ENCODE measurements around the gene SPRY4.
A peak's percentile ranks its signal among the peaks of the same experiment; 100 is the strongest.
"Not testable (repeated sequence)": the region's sequence is repeated elsewhere in the genome, so short reads cannot be mapped to it uniquely, and the experiment has no call there.

The SPRY4 gene

GRCh38 chr5:142333749-142334148 lies 8.9 kb upstream of the SPRY4 start:
- DNase-seq (ENCODE audit: low spot score): not testable (repeated sequence)

GRCh38 chr5:142330444-142330843 lies 5.6 kb upstream of the SPRY4 start:
- DNase-seq (ENCODE audit: low spot score): no peak

GRCh38 chr5:142330026-142330425 lies 5.2 kb upstream of the SPRY4 start:
- no peak for DNase-seq (ENCODE audit: low spot score)

GRCh38 chr5:142327111-142327842 lies 2.5 kb upstream of the SPRY4 start:
- DNase-seq (ENCODE audit: low spot score): no peak

GRCh38 chr5:142326480-142326938 lies 1.7 kb upstream of the SPRY4 start:
- DNase-seq (ENCODE audit: low spot score): no peak

GRCh38 chr5:142325725-142326479 lies 1.1 kb upstream of the SPRY4 start:
- DNase-seq (ENCODE audit: low spot score): peak; percentile 59

- no peak for DNase-seq (ENCODE audit: low spot score)
Observed at GRCh38 chr5:142324136-142324870, 518 bp downstream of the SPRY4 start.

- DNase-seq (ENCODE audit: low spot score): no peak
Observed at GRCh38 chr5:142323480-142324135, 1.2 kb downstream of the SPRY4 start.

GRCh38 chr5:142322747-142323479 lies 1.9 kb downstream of the SPRY4 start:
- no peak for DNase-seq (ENCODE audit: low spot score)

GRCh38 chr5:142322403-142322746 lies 2.4 kb downstream of the SPRY4 start:
- no peak for DNase-seq (ENCODE audit: low spot score)

GRCh38 chr5:142320851-142321560 lies 3.8 kb downstream of the SPRY4 start:
- DNase-seq (ENCODE audit: low spot score): no peak

- no peak for DNase-seq (ENCODE audit: low spot score)
Observed at GRCh38 chr5:142320430-142320738, 4.4 kb downstream of the SPRY4 start.

GRCh38 chr5:142319560-142320429 lies 5.0 kb downstream of the SPRY4 start:
- DNase-seq (ENCODE audit: low spot score): no peak

GRCh38 chr5:142319105-142319504 lies 5.7 kb downstream of the SPRY4 start:
- DNase-seq (ENCODE audit: low spot score): no peak

- DNase-seq (ENCODE audit: low spot score): no peak
Observed at GRCh38 chr5:142317753-142318152, 7.1 kb downstream of the SPRY4 start.

GRCh38 chr5:142317173-142317572 lies 7.6 kb downstream of the SPRY4 start:
- no peak for DNase-seq (ENCODE audit: low spot score)

- DNase-seq (ENCODE audit: low spot score): no peak
Observed at GRCh38 chr5:142316681-142317080, 8.1 kb downstream of the SPRY4 start.

- DNase-seq (ENCODE audit: low spot score): no peak
Observed at GRCh38 chr5:142316051-142316450, 8.8 kb downstream of the SPRY4 start.

- DNase-seq (ENCODE audit: low spot score): no peak
Observed at GRCh38 chr5:142315096-142315900, 9.5 kb downstream of the SPRY4 start.
